Measurements from ENCODE around the gene DROSHA. TPM values are rescaled to one million over a fixed set of nuclear protein-coding genes. Genes with fewer than 3 reads are reported as not detected.

The DROSHA gene
- total RNA-seq, 3 donors from 2014 or later = 46.6 to 72.4 (median 53.3) TPM

DNA sequence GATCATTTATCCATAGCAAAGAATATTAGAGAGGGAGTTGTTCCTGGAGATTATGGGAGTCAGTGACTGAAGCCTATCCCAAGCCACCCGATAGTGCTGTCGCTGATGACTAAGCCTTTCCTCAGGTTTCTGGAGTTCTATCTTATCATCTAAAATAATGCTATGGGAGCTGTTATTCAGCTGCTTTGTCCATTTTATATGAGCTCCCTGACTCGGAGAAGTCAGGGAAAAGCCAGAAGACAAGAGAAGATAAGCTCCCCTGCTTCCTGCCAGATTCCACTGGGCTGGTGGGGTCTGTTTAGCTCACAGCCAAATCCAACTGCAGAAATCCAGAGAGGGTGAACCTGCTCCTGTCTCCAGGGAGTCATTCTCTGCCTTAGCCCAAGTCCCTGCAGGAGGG, 148.2 kb downstream of the DROSHA start:
- ATAC-seq (no peak), DNase-seq (no peak)
- TF ChIP-seq, protein P1, sequence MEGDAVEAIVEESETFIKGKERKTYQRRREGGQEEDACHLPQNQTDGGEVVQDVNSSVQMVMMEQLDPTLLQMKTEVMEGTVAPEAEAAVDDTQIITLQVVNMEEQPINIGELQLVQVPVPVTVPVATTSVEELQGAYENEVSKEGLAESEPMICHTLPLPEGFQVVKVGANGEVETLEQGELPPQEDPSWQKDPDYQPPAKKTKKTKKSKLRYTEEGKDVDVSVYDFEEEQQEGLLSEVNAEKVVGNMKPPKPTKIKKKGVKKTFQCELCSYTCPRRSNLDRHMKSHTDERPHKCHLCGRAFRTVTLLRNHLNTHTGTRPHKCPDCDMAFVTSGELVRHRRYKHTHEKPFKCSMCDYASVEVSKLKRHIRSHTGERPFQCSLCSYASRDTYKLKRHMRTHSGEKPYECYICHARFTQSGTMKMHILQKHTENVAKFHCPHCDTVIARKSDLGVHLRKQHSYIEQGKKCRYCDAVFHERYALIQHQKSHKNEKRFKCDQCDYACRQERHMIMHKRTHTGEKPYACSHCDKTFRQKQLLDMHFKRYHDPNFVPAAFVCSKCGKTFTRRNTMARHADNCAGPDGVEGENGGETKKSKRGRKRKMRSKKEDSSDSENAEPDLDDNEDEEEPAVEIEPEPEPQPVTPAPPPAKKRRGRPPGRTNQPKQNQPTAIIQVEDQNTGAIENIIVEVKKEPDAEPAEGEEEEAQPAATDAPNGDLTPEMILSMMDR (IDR thresholded peaks at IDR 0.05) = no peak
- Histone ChIP-seq H3K36me3 (ENCODE audit: low read depth) (no peaks in the 10 kb centered on the region), H3K4me3 (no peak overlapping the region), H3K4me1 (ENCODE audit: low read depth) (no peaks in the 10 kb centered on the region), H3K9me3 (peaks cover 7% of the 10 kb centered on the region)
- intact Hi-C loops (cut with DNase I, micrococcal nuclease) = no loop called here

GRCh38 chr5:31382051-31382878, 149.6 kb downstream of the DROSHA start:
- Histone ChIP-seq H3K36me3 (ENCODE audit: low read depth) (no peaks in the 10 kb centered on the region), H3K4me3 (no peak overlapping the region), H3K4me1 (ENCODE audit: low read depth) (no peaks in the 10 kb centered on the region), H3K9me3 (no peaks in the 10 kb centered on the region)
- intact Hi-C loops (cut with DNase I, micrococcal nuclease) = no loop called here
- TF ChIP-seq, protein P1 (IDR thresholded peaks at IDR 0.05) = no peak
- DNase-seq (no peak), ATAC-seq (no peak)

DNA sequence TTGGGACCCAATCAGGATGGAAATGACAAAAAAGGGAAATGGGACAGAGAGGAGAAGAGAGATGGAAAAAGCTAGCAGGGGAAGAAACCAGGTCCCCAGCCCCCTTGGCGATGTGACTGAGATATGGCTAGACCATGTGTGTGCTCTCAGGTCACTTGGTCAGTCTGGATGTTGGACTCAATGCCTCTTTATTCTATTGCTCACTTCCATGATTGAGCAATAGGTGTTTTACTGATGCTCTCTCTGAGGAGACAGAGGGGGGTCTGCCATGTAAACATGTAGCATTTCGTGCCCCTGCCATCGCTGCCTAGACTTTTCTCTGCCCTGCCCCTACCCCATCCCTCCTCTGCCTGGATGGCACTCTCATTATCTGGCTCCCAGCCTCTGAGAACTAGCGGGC, 150.6 kb downstream of the DROSHA start:
- Histone ChIP-seq H3K4me1 (ENCODE audit: low read depth) (no peaks in the 10 kb centered on the region), H3K4me3 (no peak overlapping the region), H3K9me3 (no peaks in the 10 kb centered on the region), H3K36me3 (ENCODE audit: low read depth) (no peaks in the 10 kb centered on the region)
- TF ChIP-seq, protein P1 (IDR thresholded peaks at IDR 0.05) = no peak
- ATAC-seq = no peak
- intact Hi-C loops (cut with DNase I, micrococcal nuclease) = no loop called here
- no peak for DNase-seq

DNA sequence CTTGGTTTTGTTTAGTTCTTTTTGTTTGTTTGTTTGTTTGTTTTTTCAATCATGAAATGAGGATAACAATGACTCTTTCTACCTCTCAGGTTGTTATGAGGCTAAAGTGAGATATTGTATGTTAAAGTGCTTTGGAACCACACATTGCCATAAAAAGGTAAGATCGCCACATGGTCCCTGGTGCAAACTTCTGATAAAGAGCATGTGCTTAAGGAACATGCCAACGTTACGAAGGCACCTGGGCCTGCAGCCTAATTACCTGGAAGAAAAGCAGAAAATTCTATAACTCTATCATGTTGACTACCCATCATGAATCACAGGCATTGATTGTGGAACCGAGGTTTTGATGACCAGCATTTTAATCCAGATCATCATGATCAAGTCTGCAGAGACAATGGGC, 151.8 kb downstream of the DROSHA start:
- TF ChIP-seq, protein P1 (IDR thresholded peaks at IDR 0.05) = no peak
- H3K36me3 ChIP-seq (ENCODE audit: low read depth) = no peaks in the 10 kb centered on the region
- intact Hi-C loops (cut with DNase I, micrococcal nuclease) = no loop called here

GRCh38 chr5:31378838-31379237, 153.1 kb downstream of the DROSHA start:
- no peaks in the 10 kb centered on the region for H3K9me3 ChIP-seq
- DNase-seq = no peak
- no peak overlapping the region for H3K4me3 ChIP-seq
- TF ChIP-seq, protein P1 (IDR thresholded peaks at IDR 0.05) = no peak
- no peaks in the 10 kb centered on the region for H3K4me1 ChIP-seq (ENCODE audit: low read depth)
- ATAC-seq = no peak
- intact Hi-C loops (cut with DNase I, micrococcal nuclease) = no loop called here
- no peaks in the 10 kb centered on the region for H3K36me3 ChIP-seq (ENCODE audit: low read depth)

More for the DNA sequence above, 151.8 kb downstream of the DROSHA start:
- DNase-seq = no peak
- no peak overlapping the region for H3K4me3 ChIP-seq
- ATAC-seq = no peak
- no peaks in the 10 kb centered on the region for H3K4me1 ChIP-seq (ENCODE audit: low read depth)
- no peaks in the 10 kb centered on the region for H3K9me3 ChIP-seq

Data from mucosa of descending colon (tissue), 3 donors.